ENCODE data around the gene LPCAT1.
A peak's percentile ranks its signal among the peaks of the same experiment; 100 is the strongest.

LPCAT1 gene

DNA sequence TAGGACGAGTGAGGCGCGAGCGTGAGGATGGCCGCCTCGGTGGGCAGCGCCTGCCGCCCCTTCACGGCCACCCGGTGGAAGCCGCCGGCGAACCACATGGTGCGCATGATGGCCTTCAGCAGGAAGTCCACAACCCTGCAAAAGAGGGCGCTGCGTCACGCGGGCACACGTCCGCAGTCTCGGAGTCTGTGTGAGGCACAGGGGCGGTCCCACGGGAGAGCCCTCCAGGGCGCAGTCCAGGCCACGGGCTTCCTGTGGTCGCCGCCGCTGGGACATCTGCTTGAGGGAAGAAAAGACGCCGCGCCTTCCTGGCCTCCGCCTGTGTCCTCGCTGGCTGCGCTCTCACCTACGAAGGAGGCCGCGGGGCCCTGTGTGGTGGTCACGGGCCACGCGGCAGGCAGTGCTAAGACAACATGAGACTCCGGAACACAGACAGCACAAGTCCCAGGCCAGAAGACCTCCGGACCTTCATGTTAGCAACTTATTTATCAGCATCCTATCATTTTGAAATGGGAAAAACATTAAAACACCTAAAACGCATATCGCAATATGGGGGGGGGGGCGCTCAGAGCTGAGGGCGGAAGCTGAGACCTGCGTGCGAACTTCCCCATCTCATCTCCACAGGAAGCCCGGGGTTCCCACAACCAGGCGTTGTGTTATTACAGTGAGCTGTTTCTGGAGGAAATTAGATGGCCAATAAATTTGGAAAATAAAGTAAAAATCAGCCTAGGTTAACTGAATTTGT, 28.8 kb downstream of the LPCAT1 start:
- peak; percentile 3 for DNase-seq

DNA sequence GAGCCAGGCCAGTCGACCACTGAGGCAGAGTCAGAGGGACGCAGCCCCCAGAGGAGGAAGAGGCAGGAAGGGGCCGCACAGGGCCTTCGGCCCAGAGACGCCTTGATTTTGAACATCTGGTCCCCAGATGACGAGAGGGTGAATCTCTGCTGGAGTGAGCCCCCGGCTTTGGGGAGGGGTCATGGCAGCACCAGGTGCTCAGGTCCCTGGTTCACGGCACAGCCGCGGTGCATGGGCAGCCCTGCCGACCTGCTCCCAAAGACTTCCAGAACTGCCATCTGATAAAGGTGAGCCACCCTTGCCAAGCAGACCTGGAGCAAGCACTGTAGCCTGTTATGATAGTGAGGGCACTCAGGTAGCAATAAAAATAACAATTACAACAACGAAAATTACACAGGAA, 29.8 kb downstream of the LPCAT1 start:
- no peak for DNase-seq

DNA sequence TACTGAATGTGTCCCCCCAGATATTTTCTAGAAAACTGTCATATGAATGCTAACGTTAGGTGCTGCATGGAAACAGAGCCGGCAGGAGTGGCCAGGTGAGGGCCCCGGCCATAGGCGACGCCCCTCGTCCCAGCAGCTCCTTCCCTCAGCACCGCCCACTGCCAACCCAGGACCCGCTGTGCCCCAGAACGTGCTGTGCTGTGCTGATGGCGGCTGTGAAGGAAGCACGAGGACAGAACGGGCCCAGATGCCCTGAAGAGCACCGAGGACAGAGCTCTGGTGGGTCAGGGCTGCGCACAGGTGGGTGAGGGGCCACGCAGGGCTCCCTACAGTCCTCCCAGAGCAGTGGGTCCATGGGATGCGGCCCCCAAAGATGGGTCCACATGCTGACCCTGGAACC, 30.3 kb downstream of the LPCAT1 start:
- DNase-seq, result no peak

DNA sequence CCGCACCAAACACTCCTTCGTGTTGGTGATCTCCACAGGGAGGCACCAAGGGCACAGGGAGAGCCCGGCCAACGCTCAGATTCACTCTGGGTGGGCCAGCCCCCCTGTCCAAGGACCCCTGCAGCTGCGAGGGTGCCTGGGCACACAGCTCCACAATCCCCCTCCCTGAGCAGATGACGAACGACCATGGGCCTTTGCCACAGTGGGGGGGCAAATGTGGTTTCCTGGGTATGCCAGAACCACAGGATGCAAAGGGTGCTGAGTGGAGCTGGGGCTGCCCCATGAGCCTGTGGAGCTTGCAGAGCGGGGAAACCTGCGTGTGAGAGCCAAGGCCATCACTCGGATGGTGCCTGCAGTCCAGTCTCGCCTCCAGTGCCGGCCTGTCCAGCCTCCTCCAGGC, 31.0 kb downstream of the LPCAT1 start:
- DNase-seq, result no peak

DNA sequence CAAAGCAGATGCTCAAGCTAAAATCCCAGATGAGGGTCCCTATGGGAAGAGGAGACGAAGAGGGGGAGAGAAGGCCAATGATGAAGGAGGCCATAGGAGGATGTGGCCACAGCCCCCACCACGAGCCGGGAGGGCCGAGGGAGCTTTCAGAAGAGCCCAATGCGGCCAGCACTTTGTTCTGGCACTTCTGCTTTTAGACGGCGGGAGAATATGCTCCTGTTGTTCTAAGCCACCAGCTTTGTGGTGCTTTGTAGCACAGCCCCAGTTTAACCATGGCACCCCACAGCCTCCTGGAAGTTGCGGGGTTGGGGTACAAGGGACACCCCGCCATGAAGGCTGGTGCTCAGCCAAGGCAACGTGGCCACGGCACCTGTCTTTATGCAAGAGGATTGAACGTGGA, 33.4 kb downstream of the LPCAT1 start:
- DNase-seq, result peak; percentile 7

DNA sequence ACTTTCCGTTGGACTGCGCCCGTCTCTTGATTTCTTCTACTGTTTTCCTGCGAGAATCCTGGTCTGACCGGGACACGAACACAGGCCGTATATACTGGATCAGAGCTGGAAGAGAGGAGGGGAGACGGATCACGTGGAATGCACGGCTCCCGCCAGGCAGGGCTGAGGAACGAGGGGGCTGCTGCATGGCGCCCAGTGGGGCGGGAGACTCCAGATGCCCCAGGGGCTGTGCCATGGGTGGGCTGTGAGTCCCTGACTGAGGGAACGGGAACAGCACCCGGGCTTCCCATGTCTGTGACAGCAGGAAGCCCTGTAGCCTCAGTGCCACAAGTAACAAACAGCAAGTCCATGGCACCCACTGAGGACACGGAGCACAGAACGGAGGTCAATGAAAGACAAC, 34.0 kb downstream of the LPCAT1 start:
- no peak for DNase-seq

DNA sequence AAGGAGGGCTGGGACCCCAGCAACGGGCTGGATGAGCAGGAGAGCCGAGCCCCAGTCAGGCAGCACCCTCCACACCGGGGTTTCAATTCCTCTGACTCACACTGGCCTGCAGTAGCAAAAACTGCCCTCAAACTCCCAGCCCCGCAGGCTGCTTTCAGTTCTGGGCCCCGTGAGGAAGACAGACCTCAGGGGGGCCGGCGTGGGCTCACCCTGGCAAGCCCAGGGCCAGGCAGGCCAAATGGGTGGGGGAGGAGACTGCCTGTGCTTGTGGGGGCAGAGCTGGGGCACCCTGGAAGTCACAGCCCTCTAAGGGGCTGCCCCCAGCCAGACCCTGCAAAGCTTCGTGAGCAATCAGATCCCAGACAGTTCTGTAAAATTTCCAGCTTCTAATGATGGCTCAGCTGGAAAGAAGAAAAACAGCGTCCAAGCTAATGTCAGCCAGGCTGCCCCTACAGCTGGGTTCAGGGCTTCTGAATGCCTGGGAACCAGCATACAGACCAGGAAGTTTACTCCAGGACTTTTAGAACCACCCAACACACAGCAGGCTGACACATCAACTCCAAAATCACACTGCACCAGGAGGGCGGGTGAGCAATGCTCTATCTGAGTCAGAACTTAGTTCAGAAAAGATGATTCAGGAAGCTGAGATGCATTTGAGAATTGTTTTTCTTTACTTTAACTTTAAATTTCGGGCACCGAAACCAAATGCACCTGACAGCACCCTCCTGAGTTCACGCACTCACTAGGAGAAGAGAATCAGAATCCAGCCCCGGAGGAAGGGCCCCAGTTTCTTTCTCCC, 34.7 kb downstream of the LPCAT1 start:
- no peak for DNase-seq

DNA sequence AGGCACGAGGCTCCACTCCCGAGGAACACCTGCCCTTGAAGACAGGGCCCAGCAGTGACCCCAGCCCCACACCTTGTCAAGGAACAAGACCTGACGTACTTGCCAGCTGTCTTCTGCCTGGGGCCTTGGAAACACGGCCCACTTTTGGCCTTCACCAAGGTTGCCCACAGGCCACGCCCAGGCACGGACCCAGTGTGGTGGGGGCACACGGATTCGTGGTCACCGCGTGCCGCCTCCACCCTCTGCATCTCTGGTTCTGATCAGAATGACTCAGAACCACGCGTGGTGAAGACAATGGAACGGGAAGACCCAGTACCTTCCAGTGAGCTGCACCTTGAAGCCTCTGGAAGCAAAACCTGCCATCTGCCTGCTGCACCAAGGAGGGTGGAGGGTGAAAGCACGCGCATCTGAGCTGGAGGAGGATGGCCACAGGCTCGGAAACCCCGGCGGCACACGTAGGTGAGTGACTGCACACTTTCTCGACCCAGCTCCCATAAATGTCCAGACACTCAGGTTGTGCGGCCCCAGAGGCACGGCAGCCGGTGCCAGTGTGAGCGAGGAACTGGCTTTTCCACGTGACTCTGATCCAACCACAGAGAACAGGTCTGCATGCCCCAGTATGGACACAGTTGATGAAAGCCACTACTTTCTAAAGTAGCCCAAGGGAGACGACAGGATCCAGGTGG, 36.5 kb downstream of the LPCAT1 start:
- no peak for DNase-seq

DNA sequence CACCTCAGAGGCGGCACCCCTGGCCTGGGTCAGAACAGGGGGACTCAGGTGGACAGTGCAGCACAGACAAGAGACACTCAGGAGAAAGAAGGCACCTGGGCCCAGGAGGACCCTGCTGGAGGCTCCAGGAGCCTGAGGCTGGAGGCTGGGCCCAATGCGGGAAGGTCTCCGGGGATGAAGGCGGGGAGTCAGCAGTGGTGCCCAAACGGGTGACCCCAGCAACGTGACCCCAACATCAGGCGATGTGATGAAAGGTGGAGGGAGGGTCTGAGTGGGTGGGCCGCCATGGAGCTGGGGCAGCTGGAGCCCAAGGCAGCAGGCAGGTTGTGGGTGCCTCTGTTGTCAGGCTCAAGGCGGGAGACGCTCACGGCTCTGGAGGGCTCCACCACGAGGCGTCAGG, 37.5 kb downstream of the LPCAT1 start:
- DNase-seq, result no peak

DNA sequence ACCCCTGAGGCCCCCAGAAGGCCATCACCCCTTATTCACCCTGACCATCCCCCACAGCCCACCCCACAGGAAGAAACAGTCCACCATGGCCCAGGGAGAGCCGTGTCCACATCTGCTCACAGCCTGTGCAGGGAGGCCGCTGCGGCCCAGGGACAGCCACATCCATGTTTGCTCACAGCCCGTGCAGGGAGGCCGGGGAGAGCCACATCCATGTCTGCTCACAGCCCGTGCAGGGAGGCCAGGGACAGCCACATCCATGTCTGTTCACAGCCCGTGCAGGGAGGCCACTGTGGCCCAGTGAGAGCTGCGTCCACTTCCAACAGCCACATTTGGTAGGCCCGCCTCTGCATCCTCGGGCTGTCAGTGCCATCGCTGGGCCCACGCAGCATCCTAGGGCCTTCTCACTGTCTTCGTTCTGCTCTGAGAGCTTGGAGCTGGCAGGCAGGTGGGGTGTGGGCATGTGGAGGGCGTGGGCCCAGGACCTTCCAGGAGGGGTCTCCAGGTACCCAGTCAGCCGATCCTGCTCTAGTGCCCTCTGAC, 38.1 kb downstream of the LPCAT1 start:
- no peak for DNase-seq

DNA sequence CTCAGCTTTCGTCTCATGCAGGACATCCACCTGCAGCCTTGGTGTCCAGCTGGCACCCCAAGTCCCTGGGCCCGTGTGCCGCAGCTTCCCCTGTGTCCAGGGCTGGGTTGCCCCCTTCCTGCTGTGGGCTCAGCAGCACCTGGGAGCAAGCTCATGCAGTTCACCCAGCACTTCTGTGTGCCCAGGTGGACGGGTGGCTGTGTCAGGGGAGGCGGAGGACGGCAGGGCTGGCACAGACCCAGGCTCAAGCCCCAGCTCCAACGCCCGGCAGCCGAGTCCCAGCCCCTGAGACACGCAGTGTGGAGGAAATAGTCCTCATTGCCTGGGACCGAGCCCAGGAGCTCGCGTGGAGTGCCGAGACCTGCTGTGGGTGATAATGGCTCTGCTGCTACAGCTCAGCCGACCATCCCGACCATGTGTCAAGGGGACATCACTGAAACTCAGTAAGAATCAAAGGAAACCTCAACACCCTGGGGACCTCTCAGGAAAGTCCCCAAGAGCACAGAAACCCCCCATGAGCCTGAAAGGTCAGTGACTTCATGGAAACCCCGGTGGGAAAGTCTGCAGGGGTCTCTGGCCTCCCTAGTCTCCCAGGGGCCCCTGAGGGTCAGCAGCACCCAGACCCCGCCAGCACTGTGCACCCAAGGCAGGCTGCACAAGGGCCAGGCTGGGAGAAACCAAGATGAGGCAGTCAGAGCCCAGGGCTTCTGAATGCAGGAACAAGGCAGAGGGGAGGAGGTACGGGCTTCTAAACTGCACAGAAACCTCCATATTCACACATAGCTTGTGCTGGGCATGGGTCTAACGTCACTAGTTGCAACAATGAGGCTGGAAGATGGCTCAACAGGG, 38.8 kb downstream of the LPCAT1 start:
- no peak for DNase-seq

DNA sequence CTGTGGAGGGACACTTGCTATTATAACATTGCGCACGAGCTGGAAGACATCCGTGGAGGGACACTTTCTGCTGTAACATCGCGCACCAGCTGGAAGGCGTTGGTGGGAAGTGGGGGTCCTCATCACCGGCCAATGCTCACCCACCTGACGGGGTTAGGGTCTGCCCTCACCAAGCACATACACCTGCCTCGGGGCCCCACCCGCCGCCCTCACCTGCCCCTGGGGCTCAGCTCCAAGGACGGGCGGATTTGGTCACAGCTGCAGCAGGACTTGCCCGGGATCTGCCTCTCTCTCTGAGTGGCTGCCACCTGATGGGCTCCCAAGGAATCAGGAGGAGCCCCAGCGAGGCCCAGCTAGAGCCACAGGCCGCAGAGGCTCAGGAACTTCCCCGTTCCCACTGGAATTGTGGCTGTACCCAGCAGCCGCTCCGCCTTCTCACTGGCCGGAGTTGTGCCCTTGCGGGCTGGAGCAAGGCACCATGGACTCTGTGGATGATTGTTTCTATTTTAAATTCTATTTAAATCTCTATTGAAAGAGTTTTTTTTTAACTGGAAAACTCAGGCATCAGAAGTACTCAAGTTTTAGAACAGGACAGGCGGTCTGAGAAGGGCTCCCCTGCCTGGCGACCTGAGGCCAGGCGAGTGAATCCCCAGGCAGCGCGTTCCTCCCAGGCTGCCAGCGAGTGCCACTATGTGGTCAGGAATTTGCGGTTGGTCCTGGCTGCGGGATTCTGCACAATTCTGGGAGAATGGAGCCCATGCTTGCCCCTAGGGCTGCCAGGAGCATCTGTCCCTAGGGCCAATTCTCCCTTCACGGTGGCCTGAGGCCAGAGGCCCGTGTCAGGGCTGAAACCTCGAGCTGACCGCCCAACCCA, 39.7 kb downstream of the LPCAT1 start:
- DNase-seq, result no peak

DNA sequence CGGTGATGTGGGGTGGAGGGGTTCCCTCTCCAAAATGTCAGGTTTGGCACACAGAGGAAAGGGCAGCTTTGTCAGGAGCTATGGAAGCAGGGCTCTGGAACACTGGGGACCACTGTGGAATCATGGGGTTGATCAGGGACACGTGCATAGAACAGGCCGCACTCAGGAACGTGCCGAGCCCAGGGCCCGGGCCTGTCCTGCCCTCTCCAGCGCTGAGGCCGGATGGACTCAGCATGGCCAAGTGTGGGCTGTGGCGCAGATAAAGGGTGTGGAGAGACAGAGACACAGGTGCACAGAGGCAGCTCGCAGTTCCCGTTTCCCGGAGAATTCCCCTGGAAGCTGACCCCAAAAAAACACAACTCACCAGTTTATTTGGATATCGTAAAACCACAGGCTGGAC, 40.7 kb downstream of the LPCAT1 start:
- no peak for DNase-seq

DNA sequence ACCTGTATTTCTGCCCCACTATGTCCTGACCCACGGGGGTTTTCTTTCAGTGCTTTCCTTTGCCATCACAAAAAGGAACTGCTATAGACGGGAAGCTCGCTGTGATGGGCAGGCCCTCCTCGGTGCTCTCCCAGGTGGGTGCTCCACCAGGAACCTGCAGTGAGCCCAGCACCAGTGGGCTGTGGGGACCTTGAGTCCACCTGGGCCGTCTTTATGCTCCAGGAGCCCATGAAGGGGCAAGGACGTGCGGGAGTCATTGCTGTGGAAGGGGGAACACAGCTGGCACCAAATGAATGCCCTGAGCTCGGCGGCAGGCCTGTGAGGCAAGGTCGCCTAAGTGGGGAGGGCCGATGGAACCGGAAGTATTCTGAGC, 41.8 kb downstream of the LPCAT1 start:
- DNase-seq, result no peak

DNA sequence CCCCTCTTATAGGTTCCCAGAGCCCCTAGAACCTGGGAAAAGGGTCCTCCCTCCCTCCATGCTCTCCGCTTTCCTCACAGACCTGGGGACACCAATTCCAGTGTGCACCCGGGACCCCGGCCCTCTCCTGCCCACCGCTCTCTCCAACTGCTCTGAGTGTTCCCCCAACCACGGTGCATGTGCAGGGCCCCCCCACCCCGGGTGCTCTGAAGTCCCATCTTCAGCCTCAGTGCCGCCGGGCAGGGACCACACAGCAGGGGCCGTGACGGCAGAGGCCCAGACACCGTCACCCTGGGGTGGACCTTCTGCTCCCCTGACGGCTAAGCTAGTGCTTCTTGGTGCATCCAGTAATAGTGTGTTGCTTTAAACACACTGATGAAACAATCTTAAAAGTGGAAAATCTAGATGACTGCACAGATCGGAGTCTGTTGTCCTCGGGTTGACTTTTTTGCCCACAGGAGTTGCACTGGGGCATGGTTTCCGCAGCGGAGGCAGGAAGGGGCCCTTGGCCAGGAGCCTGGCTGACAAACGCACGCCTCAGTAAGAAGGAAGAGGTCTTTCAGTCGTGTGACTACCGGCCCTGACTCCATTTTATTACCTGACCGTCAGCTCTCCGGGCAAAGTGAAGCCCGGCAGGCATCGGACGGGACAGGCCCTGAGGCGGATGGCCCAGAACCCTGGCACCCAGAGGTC, 42.3 kb downstream of the LPCAT1 start:
- DNase-seq, result no peak

DNA sequence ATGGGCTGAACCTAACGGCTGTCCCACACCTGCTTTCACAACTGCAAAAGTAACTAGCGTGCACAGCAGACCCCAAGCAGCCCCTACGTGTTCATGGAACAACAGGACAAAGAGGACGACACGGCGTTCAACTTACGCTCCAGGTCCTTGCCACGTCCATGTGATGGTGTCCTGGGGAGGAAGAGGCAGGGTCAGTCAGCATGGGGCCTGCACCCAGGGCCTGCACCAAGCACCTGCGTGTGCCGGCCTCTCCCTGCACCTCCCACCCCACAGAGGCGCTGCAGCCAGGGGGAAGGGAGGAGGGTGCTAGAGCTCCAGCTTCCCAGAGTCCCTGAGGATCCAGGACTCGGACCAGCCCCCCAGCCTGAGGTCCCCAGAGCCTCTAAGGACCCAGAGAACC, 43.0 kb downstream of the LPCAT1 start:
- no peak for DNase-seq

DNA sequence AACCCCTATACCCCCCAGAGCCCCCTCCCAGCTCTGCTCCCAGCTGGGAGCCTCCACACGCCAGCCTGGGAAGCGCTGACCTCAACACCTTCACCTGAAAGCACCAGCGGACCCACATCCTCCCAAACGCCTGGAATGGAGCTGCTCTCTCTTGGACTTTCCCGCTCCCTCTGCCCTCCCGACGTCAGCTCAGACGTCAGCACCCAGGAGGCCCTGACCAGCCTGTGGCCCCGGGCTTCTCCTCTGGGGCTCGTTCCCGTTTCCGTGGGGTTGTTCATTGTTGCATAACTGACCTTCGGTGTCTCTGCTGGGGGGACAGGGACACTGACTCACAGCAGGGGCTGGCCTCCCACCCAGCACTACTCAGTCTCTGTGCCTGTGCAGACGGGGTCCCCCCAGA, 43.5 kb downstream of the LPCAT1 start:
- no peak for DNase-seq

DNA sequence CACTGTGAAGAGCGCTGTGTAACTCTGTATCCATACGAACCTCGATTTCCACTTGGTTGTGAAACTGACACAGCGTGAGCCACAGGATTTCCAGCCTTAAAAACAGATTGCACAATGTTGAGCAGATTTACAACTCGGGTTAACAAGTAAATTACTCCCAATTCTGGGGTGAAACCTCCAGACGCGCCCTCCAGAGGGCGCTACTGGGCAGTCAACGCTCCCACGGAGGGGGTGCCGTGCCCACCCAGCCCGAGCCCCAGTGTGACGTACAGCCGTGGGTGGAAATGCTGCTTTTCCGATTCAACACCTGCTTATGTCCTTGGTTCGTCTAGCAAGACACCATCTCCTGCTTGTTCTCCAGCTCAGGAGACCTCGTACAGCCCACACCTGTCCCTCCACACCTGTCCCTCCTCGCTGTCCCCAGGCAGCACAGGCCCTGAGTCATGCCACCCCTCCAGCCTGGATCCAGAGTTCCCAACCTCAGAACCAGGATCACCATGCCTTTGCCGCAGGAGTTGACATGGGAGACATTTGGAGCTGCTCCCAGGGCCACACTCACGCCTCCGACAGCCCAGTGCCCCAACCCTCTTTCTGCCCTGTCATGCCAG, 44.1 kb downstream of the LPCAT1 start:
- peak; percentile 61 for DNase-seq

DNA sequence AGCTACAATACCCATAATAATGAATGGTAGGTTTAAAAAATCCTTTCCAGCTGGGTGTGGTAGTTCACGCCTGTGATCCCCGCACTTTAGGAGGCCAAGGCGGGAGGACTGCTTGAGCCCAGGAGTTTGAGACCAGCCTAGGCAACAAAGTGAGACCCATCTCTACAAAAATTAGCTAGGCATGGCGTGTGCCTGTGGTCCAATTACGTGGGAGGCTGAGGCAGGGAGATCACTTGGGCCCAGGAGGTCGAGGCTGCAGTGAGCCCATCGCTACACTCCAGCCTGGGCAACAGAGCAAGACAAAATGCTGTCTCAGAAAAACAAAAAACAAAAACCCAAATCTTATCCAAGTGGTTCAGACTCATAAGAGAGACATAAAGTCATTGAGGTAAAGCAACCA, 44.7 kb downstream of the LPCAT1 start:
- no peak for DNase-seq

DNA sequence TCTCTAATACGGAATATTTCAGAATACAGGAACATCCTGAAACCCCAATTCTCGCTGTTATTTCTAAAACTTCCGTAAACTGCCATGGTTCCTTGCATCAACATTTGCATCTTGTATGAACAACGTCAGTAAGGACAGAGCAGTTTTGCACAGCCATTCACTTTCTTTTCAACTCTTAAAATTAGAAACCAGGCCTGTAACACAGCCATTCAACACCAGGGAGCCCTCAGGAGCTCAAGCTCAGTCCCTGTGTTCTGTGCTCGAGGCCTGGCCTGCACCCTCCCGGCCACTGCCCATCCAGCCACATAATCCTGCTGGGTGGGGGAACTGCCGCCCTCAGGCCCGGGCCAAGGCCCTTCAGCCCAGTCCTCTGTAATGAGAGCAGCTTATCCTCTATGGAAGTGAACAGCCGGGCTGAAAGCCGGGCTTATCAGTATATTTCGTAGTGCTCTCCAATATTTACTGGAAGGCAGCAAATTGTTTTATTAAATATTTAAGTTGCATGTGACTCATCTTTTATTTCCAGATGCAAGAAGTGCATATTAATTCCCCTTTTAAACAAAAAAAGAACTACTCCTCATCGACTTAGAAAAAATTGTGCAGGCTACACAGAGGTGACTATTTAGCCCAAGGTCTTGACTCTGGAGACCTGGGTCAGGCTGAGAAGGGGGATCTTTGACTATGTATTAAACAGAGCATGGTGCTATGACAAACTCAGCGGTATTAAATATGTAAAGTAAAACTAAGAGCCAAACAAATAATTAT, 45.3 kb downstream of the LPCAT1 start:
- DNase-seq, result no peak
